ENCODE data around the gene ARSG.
"Not testable (repeated sequence)": the region's sequence is repeated elsewhere in the genome, so short reads cannot be mapped to it uniquely, and the experiment has no call there.

Gene ARSG

DNA sequence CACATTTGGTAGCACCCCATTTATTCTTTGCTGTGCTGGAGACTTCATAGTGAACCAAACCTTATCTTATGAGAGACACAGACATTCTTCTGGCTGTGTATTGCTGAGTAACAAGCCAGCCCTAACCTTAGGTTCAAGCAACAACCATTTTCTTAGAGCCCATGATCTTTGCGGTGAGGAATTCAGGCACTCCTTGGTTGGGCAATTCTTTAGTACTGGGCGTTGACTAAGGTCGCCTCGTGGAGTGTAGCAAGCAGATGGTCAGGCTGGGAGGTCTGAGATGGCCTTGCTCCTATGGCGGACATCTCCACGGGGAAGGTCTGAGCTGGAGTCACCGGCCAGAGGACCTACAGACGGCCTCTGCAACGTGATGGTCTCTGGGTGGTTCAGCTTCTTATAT is 43.1 kb downstream of the ARSG start:
- DNase-seq: no peak

- DNase-seq: no peak
These were observed 50.2 kb downstream of the ARSG start for GRCh38 chr17:68341482-68341881.

DNA sequence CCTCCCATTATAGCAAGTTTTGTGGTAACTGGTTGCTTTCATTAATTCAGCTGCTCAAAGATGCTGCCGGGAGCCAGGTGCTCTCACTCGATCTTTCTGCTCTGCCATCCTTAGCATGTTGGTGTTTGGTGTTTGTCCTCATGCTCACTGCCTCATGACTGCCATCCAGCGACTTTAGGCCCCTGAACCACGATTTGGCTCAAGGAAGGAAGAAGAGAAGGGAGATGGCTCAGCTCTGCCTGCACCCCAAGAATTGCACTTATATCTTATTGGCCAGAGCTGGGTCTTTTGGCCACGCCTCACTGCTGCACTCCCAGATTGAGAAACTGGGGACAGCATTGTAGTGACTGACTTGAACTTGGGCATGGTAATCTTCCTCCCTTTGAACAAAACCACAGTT is 52.7 kb downstream of the ARSG start:
- no peak for DNase-seq

DNA sequence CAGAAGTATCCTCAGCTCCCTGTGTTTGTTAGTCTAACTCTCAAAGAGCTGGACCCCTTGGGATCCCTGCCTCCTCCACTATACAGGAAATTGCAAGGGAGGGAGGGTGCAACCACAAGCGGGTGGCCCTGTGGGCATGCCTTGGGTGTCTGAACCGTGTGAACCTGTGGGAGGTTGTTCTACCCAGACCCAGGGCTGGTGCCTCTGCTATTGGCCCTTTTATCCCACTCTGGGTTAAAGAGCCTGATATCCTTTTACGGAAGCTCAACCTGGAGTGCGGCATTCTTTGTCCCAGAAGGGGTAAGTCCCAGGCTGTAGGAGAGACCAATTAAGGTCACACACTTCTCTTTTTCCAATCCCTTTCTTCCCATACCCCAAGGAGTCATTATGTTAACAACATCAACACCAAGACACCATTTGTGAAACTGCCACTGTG is 53.4 kb downstream of the ARSG start:
- DNase-seq: peak; percentile 49

DNA sequence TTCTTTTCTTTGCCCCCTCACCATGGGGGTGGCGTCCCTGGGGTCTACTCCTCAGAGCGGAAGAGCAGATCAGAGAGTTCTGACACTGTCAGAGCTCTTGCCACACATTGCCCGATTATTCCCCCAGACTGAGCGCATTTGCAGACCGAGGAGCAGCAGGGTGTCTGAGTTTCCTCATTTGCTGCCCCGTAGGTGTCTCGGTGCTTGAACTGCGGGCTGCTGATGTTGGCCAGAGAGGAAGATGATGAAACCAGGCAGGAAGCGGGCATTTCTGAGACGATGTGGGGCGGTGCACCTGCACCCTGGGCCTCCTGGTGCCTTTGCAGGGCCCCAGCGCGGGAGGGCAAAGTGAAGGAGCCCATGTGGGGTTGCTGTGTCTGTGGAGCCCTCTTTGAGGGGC is 55.2 kb downstream of the ARSG start:
- DNase-seq: peak; percentile 66

GRCh38 chr17:68347380-68347779 is 56.1 kb downstream of the ARSG start:
- DNase-seq: no peak

- no peak for DNase-seq
These were observed 57.9 kb downstream of the ARSG start for GRCh38 chr17:68349157-68349556.

GRCh38 chr17:68351395-68351794 is 60.1 kb downstream of the ARSG start:
- no peak for DNase-seq

GRCh38 chr17:68352041-68352440 is 60.7 kb downstream of the ARSG start:
- no peak for DNase-seq

GRCh38 chr17:68352671-68353070 is 61.4 kb downstream of the ARSG start:
- not testable (repeated sequence) for DNase-seq

DNA sequence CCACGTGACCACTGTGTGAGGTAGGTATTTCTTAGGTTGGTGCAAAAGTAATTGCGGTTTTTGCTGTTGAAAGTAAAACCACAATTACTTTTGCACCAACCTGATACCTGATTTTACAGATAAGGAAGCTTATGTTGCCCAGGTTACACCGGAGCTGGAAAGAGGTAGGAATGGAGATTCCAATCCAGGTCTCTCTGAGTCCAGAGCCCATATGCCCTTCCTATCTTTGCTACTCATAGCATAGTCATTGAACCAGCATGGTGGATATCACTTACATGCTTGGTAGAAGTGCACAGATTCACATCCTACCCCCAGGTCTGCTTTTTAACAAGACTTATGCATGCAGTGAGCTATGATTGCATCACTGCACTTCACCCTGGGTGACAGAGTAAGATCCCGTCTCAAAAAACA is 61.8 kb downstream of the ARSG start:
- peak; percentile 44 for DNase-seq

- DNase-seq: not testable (repeated sequence)
These were observed 63.0 kb downstream of the ARSG start for GRCh38 chr17:68354311-68354710.

- DNase-seq: not testable (repeated sequence)
These were observed 63.8 kb downstream of the ARSG start for GRCh38 chr17:68355108-68355507.

- peak; percentile 87 for DNase-seq
These were observed 65.2 kb downstream of the ARSG start for GRCh38 chr17:68356520-68356919.

DNA sequence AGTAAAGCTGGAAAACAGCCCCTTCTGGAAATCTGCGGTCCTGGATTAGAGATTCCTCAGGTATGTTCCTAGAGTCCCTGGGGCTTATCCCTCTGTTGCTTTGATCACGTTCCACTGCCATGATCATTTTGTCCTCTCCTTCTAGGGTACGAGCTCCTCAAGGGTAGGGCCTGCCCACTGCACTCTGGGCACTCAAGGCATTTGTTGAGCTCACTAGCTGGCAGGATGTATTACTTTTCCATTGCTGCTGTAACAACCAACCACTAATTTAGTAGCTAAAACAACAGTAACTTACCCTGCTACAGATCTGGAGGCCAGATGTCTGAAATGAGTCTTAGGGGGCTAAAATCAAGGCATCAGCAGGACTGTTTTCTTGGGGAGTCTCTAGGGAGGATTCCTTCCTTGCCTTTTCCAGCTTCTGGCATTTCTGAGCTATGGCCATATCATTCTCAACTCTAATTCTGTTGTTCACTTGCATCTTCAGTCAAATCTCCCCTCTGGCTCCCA is 65.7 kb downstream of the ARSG start:
- DNase-seq: no peak

DNA sequence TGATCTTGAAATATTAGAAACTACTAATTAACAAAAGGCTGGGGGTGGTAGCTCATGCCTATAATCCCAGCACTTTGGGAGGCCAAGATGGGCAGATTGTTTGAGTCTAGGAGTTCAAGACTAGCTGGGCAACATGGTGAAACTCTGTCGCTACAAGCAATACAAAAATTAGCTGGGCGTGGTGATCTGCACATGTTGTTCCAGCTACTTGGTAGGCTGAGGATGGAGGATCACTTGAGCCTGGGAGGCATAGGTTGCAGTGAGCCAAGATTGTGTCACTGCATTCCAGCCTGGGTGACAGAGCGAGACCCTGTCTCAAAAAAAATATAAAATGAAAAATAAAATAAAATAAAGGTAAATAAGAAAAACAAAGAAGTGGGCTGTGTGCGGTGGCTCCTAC is 66.6 kb downstream of the ARSG start:
- no peak for DNase-seq

GRCh38 chr17:68359791-68360535 is 68.7 kb downstream of the ARSG start:
- DNase-seq: no peak

DNA sequence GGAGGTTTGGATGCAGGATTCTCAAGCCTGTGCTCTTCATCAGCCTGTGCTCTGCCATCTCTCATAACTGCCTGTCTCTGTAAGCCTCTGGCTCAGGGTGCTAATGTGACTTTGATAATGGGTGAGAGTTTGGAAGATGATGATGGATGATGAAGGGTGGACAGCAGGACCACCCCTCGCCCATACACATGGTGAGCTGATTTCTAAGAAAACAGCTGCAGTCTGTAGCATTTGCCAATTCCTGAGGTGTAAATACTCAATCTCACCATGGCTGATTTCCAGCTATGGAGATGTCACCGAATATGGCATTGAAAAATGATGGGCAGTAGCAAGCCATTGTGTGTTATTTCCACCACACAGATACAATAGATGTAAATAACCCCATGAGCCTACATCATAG is 74.2 kb downstream of the ARSG start:
- no peak for DNase-seq

DNA sequence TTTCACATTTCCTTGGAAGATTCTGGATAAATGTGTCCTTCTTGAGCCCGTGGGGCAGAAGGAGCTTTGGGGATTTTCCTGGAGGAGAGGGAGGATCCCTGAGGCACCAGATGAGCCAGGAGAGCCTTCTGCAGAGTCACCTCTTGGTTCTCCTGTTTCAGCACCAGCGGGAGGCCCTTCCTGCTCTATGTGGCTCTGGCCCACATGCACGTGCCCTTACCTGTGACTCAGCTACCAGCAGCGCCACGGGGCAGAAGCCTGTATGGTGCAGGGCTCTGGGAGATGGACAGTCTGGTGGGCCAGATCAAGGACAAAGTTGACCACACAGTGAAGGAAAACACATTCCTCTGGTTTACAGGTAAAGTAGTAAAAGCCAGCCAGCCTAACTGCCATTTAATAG is 77.1 kb downstream of the ARSG start:
- no peak for DNase-seq

DNA sequence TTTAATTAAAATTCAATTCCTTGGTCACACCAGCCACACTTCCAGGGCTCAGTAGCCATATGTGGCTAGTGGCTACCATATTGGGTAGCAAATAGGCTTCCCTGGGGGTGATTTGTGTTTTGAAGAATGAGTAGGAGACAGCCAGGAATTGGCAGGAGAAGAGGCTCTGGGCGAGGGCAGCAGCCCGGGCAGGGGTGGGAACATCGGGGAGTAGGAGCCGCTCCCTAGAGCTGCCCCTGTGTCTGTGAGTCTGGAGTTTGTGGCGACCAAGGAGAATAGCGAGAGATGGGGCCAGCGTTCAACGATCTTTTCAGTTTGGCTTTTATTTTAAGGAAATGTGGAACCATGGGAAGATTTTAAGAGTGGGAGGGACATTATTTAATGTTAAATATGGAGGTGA is 84.3 kb downstream of the ARSG start:
- no peak for DNase-seq

GRCh38 chr17:68376178-68376577 is 84.9 kb downstream of the ARSG start:
- not testable (repeated sequence) for DNase-seq

- no peak for DNase-seq
These were observed 86.5 kb downstream of the ARSG start for GRCh38 chr17:68377771-68378267.

GRCh38 chr17:68378268-68379176 is 87.2 kb downstream of the ARSG start:
- DNase-seq: no peak

- no peak for DNase-seq
These were observed 87.8 kb downstream of the ARSG start for GRCh38 chr17:68379177-68379510.
